ENCODE data around the gene IDE.

- TF ChIP-seq CTCF (IDR thresholded peaks at IDR 0.05; ENCODE audit: insufficient read depth, low read length, poor library complexity, severe bottlenecking) (no peak), EZH2phosphoT487 (conservative IDR thresholded peaks at IDR 0.05; ENCODE audit: low read length) (no peak)
These were observed 812 bp upstream of the IDE start for GRCh38 chr10:92574548-92575261.
